Motor neuron (in vitro differentiated cells): ENCODE measurements around the gene TMEM132D. TPM values are rescaled to one million over a fixed set of nuclear protein-coding genes. Genes with fewer than 3 reads are reported as not detected.
"Not testable (repeated sequence)": the region's sequence is repeated elsewhere in the genome, so short reads cannot be mapped to it uniquely, and the experiment has no call there.

Source experiments
- ATAC-seq, 8 experiments: fragments of 200-7000 bp; cut with Tn5 transposase; replicated peaks in 6 of 8; 2 replicates each; pipeline ENCODE4 v1.8.0; 2021; ENCODE audit warnings: mild to moderate bottlenecking in 8 of 8, moderate library complexity in 8 of 8
- H3K27ac ChIP-seq, 2 donors: fragments of 250-450 bp; sonication (Bioruptor Pico); 2 replicates each; pipeline ENCODE4 v1.9.0; 2021; ENCODE audit warnings: antibody characterized with exemption in 2 of 2, mild to moderate bottlenecking in 2 of 2, moderate library complexity in 1 of 2
- H3K4me1 ChIP-seq, 2 donors: fragments of 250-450 bp; sonication (Bioruptor Pico); replicated peaks in 1 of 2; 2 replicates each; pipeline ENCODE4 v1.6.1; 2021; ENCODE audit warnings: antibody characterized with exemption in 2 of 2, mild to moderate bottlenecking in 2 of 2, moderate library complexity in 1 of 2
- H3K4me3 ChIP-seq, 5 donors: fragments of 250-450 bp; sonication (Bioruptor Pico); 2 replicates each; pipeline ENCODE4 v1.9.0; 2021; ENCODE audit warnings: antibody characterized with exemption in 5 of 5, mild to moderate bottlenecking in 5 of 5, moderate library complexity in 4 of 5
- WGBS, 10 experiments: fragments of 450-650 bp; shearing (Covaris generic); methylation state at CpG; one replicate each; pipeline ENCODE4 v1.0.0; 2022; 5-methylcytosine and 5-hydroxymethylcytosine counted together
- in situ Hi-C, 9 experiments: fragments of 400-800 bp; cut with MboI; loops; one replicate each; pipeline ENCODE4 v1.15.0; 2021; ENCODE audit warnings: low sequenced_read_pairs in 9 of 9, low pct_unique_long_range_greater_than_20kb in 2 of 9; ENCODE audit not compliant: unreplicated experiment in 9 of 9
- total RNA-seq, 8 experiments: library from RNA; unstranded; fragments of 300-600 nt; gene quantifications; 2 replicates each; pipeline versions ENCODE4 v1.2.3 to v1.2.4, GENCODE V29; 2022

Gene TMEM132D
- total RNA-seq, 8 experiments from 2014 or later = 0.17 to 5.7 (median 1.5) TPM; not detected in 1

- ATAC-seq = peak in 1 of 8 experiments; percentile 36
- H3K4me3 ChIP-seq, in situ Hi-C loops, H3K4me1 ChIP-seq, H3K27ac ChIP-seq: not testable (repeated sequence)
- WGBS, 10 experiments = 0 to 13% (median 0%) methylated on average over 1 of the region's 2 CpGs; no CpG with 5 or more reads in 5 of the 10 experiments
Measured at GRCh38 chr12:129549020-129549419, 354.8 kb downstream of the TMEM132D start.

- 0 to 100% (median 40%) methylated on average over 1 to 6 of the region's 6 CpGs for WGBS, 10 experiments
- ATAC-seq = no peak
- no peak overlapping the region for H3K27ac ChIP-seq
- H3K4me3 ChIP-seq = no peak overlapping the region
- in situ Hi-C loops = no loop called here
- H3K4me1 ChIP-seq = no peaks in the 10 kb centered on the region
Measured at GRCh38 chr12:129544716-129545115, 359.1 kb downstream of the TMEM132D start.

- 8 to 100% (median 65%) methylated on average over 1 to 5 of the region's 5 CpGs for WGBS, 10 experiments
Measured at GRCh38 chr12:129540954-129541353, 362.9 kb downstream of the TMEM132D start.

GRCh38 chr12:129540249-129540648 is 363.6 kb downstream of the TMEM132D start:
- Histone ChIP-seq H3K4me1 (no peaks in the 10 kb centered on the region), H3K4me3 (no peak overlapping the region), H3K27ac (no peak overlapping the region)
- in situ Hi-C loops = no loop called here
- WGBS, 10 experiments = 0 to 60% (median 11%) methylated on average over 1 to 3 of the region's 3 CpGs; no CpG with 5 or more reads in 4 of the 10 experiments
- no peak for ATAC-seq

More at GRCh38 chr12:129540954-129541353, 362.9 kb downstream of the TMEM132D start:
- no peak overlapping the region for H3K27ac ChIP-seq
- no peak overlapping the region for H3K4me3 ChIP-seq
- no peaks in the 10 kb centered on the region for H3K4me1 ChIP-seq
- ATAC-seq = no peak
- in situ Hi-C loops = no loop called here

GRCh38 chr12:129538724-129539335 is 365.0 kb downstream of the TMEM132D start:
- 43 to 100% (median 67%) methylated on average over 1 to 15 of the region's 15 CpGs for WGBS, 10 experiments
- in situ Hi-C loops = not testable (repeated sequence)

GRCh38 chr12:129538137-129538536 is 365.7 kb downstream of the TMEM132D start:
- WGBS, 10 experiments = 4 to 90% (median 26%) methylated on average over 1 to 3 of the region's 3 CpGs; no CpG with 5 or more reads in 2 of the 10 experiments
- H3K4me3 ChIP-seq = no peak overlapping the region
- no peaks in the 10 kb centered on the region for H3K4me1 ChIP-seq
- in situ Hi-C loops = no loop called here
- ATAC-seq = peak in 1 of 8 experiments; percentile 19
- H3K27ac ChIP-seq = no peak overlapping the region

More at GRCh38 chr12:129538724-129539335, 365.0 kb downstream of the TMEM132D start:
- not testable (repeated sequence) for H3K4me1 ChIP-seq, H3K4me3 ChIP-seq, H3K27ac ChIP-seq, ATAC-seq

GRCh38 chr12:129534966-129535750 is 368.7 kb downstream of the TMEM132D start:
- H3K4me1 ChIP-seq = no peaks in the 10 kb centered on the region
- in situ Hi-C loops = no loop called here
- no peak overlapping the region for H3K27ac ChIP-seq
- 0 to 100% (median 39%) methylated on average over 1 to 3 of the region's 3 CpGs; no CpG with 5 or more reads in 2 of the 10 experiments for WGBS, 10 experiments
- peak in 3 of 8 experiments; percentile 85 to 91 (median 91) for ATAC-seq
- no peak overlapping the region for H3K4me3 ChIP-seq

- ATAC-seq = no peak
- no peaks in the 10 kb centered on the region for H3K4me1 ChIP-seq
- H3K27ac ChIP-seq = no peak overlapping the region
- H3K4me3 ChIP-seq = no peak overlapping the region
- 3 to 70% (median 31%) methylated on average over 5 to 10 of the region's 17 CpGs for WGBS, 10 experiments
- in situ Hi-C loops = no loop called here
Measured at GRCh38 chr12:129532707-129533499, 370.9 kb downstream of the TMEM132D start.

- in situ Hi-C loops = no loop called here
- 10 to 96% (median 52%) methylated on average over 2 to 7 of the region's 7 CpGs; no CpG with 5 or more reads in 3 of the 10 experiments for WGBS, 10 experiments
- ATAC-seq = no peak
Measured at GRCh38 chr12:129532082-129532481, 371.7 kb downstream of the TMEM132D start.

GRCh38 chr12:129530984-129531383 is 372.8 kb downstream of the TMEM132D start:
- peak in 3 of 8 experiments; percentile 7 to 92 (median 49) for ATAC-seq
- no peak overlapping the region for H3K27ac ChIP-seq
- in situ Hi-C loops = no loop called here
- H3K4me1 ChIP-seq = no peaks in the 10 kb centered on the region
- no peak overlapping the region for H3K4me3 ChIP-seq
- WGBS, 10 experiments = 14 to 57% (median 40%) methylated on average over 3 to 12 of the region's 13 CpGs; no CpG with 5 or more reads in 1 of the 10 experiments

More at GRCh38 chr12:129532082-129532481, 371.7 kb downstream of the TMEM132D start:
- Histone ChIP-seq H3K4me3 (no peak overlapping the region), H3K27ac (no peak overlapping the region), H3K4me1 (no peaks in the 10 kb centered on the region)

GRCh38 chr12:129530517-129530916 is 373.3 kb downstream of the TMEM132D start:
- in situ Hi-C loops = no loop called here
- no peaks in the 10 kb centered on the region for H3K4me1 ChIP-seq
- H3K4me3 ChIP-seq = no peak overlapping the region
- no peak overlapping the region for H3K27ac ChIP-seq
- 3 to 90% (median 44%) methylated on average over 1 to 6 of the region's 6 CpGs for WGBS, 10 experiments
- no peak for ATAC-seq

GRCh38 chr12:129527506-129527905 is 376.3 kb downstream of the TMEM132D start:
- Histone ChIP-seq H3K4me3 (no peak overlapping the region), H3K4me1 (no peaks in the 10 kb centered on the region), H3K27ac (no peak overlapping the region)
- in situ Hi-C loops = no loop called here
- ATAC-seq = peak in 3 of 8 experiments; percentile 69 to 89 (median 80)
- 0 to 68% (median 9%) methylated on average over 2 to 3 of the region's 3 CpGs; no CpG with 5 or more reads in 1 of the 10 experiments for WGBS, 10 experiments
